HEK293 (cell line): ENCODE measurements around the gene PKHD1.

ENCODE experiments used
- REPIN1 ChIP-seq: fragments of 450-650 bp; formaldehyde crosslinking; IDR thresholded peaks from 2 replicates; pipeline ENCODE4 v1.5.1; 2017; ENCODE audit warnings: missing biosample characterization, missing genetic modification characterization, low read depth
- TF ChIP-seq, protein P1 (sequence below): fragments of 450-650 bp; formaldehyde crosslinking; IDR thresholded peaks from 2 replicates; pipeline ENCODE4 v1.5.1; 2016; ENCODE audit warnings: missing biosample characterization, missing genetic modification characterization

- TF ChIP-seq, protein P1, sequence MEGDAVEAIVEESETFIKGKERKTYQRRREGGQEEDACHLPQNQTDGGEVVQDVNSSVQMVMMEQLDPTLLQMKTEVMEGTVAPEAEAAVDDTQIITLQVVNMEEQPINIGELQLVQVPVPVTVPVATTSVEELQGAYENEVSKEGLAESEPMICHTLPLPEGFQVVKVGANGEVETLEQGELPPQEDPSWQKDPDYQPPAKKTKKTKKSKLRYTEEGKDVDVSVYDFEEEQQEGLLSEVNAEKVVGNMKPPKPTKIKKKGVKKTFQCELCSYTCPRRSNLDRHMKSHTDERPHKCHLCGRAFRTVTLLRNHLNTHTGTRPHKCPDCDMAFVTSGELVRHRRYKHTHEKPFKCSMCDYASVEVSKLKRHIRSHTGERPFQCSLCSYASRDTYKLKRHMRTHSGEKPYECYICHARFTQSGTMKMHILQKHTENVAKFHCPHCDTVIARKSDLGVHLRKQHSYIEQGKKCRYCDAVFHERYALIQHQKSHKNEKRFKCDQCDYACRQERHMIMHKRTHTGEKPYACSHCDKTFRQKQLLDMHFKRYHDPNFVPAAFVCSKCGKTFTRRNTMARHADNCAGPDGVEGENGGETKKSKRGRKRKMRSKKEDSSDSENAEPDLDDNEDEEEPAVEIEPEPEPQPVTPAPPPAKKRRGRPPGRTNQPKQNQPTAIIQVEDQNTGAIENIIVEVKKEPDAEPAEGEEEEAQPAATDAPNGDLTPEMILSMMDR (tag by site-specific recombination), result no peak
- TF ChIP-seq REPIN1 (tag by site-specific recombination), result no peak
These were observed 247.6 kb downstream of the PKHD1 start for GRCh38 chr6:51839726-51840374.
